SH-SY5Y (cell line): ENCODE measurements around the gene SLC38A3.

Experiments
- GATA2 ChIP-seq: IDR thresholded peaks from 2 replicates; pipeline ENCODE4 v1.6.1; 2011; ENCODE audit warnings: mild to moderate bottlenecking, low read depth, low read length
- GATA3 ChIP-seq: IDR thresholded peaks from 2 replicates; pipeline ENCODE4 v1.6.1; 2011; ENCODE audit warnings: low read depth, mild to moderate bottlenecking, low read length, moderate library complexity

- TF ChIP-seq GATA2 (no peak), GATA3 (no peak)
Observed at GRCh38 chr3:50219285-50219684, 14.2 kb downstream of the SLC38A3 start.
